ENCODE results near the gene STARD13.

GRCh38 chr13:33089311-33089710, 196.2 kb downstream of the STARD13 start:
- TF ChIP-seq ZNF274 (IDR thresholded peaks at IDR 0.05; ENCODE audit: low read depth, low read length), result no peak
- TF ChIP-seq YY1 (IDR thresholded peaks at IDR 0.05; ENCODE audit: insufficient read depth, insufficient read length), result no peak

Data from NT2/D1 (cell line).